ENCODE measurements around the gene GNAI2.

- TF ChIP-seq POLR2A (IDR thresholded peaks at IDR 0.05) (peak in 1 of 2 donors; percentile 11), CTCF (IDR thresholded peaks at IDR 0.05) (no peak)
Measured at GRCh38 chr3:50271314-50271936, 35.4 kb downstream of the GNAI2 start.

Data from adrenal gland (tissue), 5 donors.